ENCODE data around the gene NEXN. TPM values are rescaled to one million over a fixed set of nuclear protein-coding genes. Genes with fewer than 3 reads are reported as not detected.

NEXN gene
- total and polyA plus RNA-seq, 2 experiments from 2014 or later, result 2.6 to 11.8 TPM

- Histone ChIP-seq H3K27me3 (ENCODE audit: insufficient read depth) (no peaks in the 10 kb centered on the region), H3F3A (replicated peaks; ENCODE audit: low read depth) (no peaks in the 10 kb centered on the region), H3K4me2 (no peak overlapping the region), H3K4me3 (no peak overlapping the region), H3K79me2 (replicated peaks; ENCODE audit: insufficient read depth) (no peaks in the 10 kb centered on the region), H2AFZ (no peak overlapping the region), H3K36me3 (ENCODE audit: insufficient read depth) (peaks cover 20% of the 10 kb centered on the region), H3K4me1 (ENCODE audit: insufficient read depth) (no peaks in the 10 kb centered on the region; the same call in 1 of the 2 replicates), H3K27ac (ENCODE audit: low read depth) (peak overlapping the region; percentile 36), H4K20me1 (replicated peaks; ENCODE audit: insufficient read depth) (peaks cover 13% of the 10 kb centered on the region; the same call in 1 of the 2 replicates), H3K9me2 (ENCODE audit: insufficient read depth) (no peaks in the 10 kb centered on the region)
- Mint-ChIP-seq H3K27ac (0 out of 2 replicates have a peak overlapping the region, but pooled peaks have one; percentile 0), H3K36me3 (ENCODE audit: low read depth) (peaks cover 28% of the 10 kb centered on the region), H3K9me3 (no peaks in the 10 kb centered on the region), H3K27me3 (ENCODE audit: insufficient read depth, low read depth, poor library complexity) (peaks cover 2% of the 10 kb centered on the region), H3K4me3 (no peak overlapping the region), H3K4me1 (no peaks in the 10 kb centered on the region)
- no peak for DNase-seq (ENCODE audit: low spot score)
- ATAC-seq, result no peak
- TF ChIP-seq, protein P1, sequence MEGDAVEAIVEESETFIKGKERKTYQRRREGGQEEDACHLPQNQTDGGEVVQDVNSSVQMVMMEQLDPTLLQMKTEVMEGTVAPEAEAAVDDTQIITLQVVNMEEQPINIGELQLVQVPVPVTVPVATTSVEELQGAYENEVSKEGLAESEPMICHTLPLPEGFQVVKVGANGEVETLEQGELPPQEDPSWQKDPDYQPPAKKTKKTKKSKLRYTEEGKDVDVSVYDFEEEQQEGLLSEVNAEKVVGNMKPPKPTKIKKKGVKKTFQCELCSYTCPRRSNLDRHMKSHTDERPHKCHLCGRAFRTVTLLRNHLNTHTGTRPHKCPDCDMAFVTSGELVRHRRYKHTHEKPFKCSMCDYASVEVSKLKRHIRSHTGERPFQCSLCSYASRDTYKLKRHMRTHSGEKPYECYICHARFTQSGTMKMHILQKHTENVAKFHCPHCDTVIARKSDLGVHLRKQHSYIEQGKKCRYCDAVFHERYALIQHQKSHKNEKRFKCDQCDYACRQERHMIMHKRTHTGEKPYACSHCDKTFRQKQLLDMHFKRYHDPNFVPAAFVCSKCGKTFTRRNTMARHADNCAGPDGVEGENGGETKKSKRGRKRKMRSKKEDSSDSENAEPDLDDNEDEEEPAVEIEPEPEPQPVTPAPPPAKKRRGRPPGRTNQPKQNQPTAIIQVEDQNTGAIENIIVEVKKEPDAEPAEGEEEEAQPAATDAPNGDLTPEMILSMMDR (conservative IDR thresholded peaks at IDR 0.05; ENCODE audit: low read depth in 2 of 2), result no peak
These were observed 52.6 kb downstream of the NEXN start for GRCh38 chr1:77940921-77941570.

GRCh38 chr1:77942400-77943140 is 54.1 kb downstream of the NEXN start:
- Mint-ChIP-seq H3K27ac (no peak overlapping the region), H3K4me3 (no peak overlapping the region), H3K27me3 (ENCODE audit: insufficient read depth, low read depth, poor library complexity) (peaks cover 2% of the 10 kb centered on the region), H3K4me1 (no peaks in the 10 kb centered on the region), H3K9me3 (no peaks in the 10 kb centered on the region), H3K36me3 (ENCODE audit: low read depth) (peaks cover 41% of the 10 kb centered on the region)
- Histone ChIP-seq H3K79me2 (replicated peaks; ENCODE audit: insufficient read depth) (no peaks in the 10 kb centered on the region), H3K27me3 (ENCODE audit: insufficient read depth) (no peaks in the 10 kb centered on the region), H3K4me2 (no peak overlapping the region), H3K27ac (ENCODE audit: low read depth) (peak overlapping the region; percentile 30; the same call in 1 of the 2 replicates), H2AFZ (no peak overlapping the region), H3F3A (replicated peaks; ENCODE audit: low read depth) (no peaks in the 10 kb centered on the region), H3K4me1 (ENCODE audit: insufficient read depth) (no peaks in the 10 kb centered on the region; the same call in 1 of the 2 replicates), H3K9me2 (ENCODE audit: insufficient read depth) (no peaks in the 10 kb centered on the region), H3K4me3 (no peak overlapping the region), H3K36me3 (ENCODE audit: insufficient read depth) (peaks cover 36% of the 10 kb centered on the region), H4K20me1 (replicated peaks; ENCODE audit: insufficient read depth) (peaks cover 13% of the 10 kb centered on the region; the same call in 1 of the 2 replicates)
- ATAC-seq, result no peak
- no peak for DNase-seq (ENCODE audit: low spot score)
- no peak for TF ChIP-seq REST (IDR thresholded peaks at IDR 0.05; ENCODE audit: unreplicated experiment)
- TF ChIP-seq POLR2AphosphoS5 (IDR thresholded peaks at IDR 0.05; ENCODE audit: low read depth), result no peak
- no peak for TF ChIP-seq EZH2phosphoT487 (IDR thresholded peaks at IDR 0.05; ENCODE audit: unreplicated experiment)
- TF ChIP-seq NANOG (IDR thresholded peaks at IDR 0.05; ENCODE audit: borderline replicate concordance), result no peak

All from GM23338 (cell line).